ENCODE measurements around the gene EML6. TPM values are rescaled to one million over a fixed set of nuclear protein-coding genes. Genes with fewer than 3 reads are reported as not detected.
A peak's percentile ranks its signal among the peaks of the same experiment; 100 is the strongest.

Gene EML6
- polyA plus RNA-seq, 1 donor (not counting 4 experiments of a cell fraction or from before 2014, with no cell fraction given): 0.96 TPM

DNA sequence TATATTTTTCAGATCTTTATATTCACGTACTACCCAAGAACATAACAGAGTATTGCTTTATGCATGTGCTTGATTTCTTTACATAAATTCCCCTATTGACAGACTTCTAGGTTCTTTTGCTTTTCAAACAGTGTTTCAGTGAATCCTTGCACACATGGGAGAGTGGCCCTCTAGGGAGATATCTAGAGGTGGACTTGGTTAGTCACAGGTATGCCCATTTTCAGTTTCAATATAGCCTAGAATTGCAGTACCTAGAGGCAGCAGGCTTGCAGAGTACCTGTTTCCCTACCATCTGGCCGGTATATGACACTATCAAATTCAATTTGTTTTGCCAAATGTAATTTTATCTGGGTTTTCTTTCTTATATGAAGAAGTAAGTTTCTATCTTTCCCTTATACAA is 36.8 kb downstream of the EML6 start:
- H3K9me1 ChIP-seq (ENCODE audit: control insufficient read depth, extremely low read depth, insufficient read depth, low read length): no peaks in the 10 kb centered on the region
- dilution Hi-C loops (cut with MboI; ENCODE audit: extremely low pct_ligation_motif_present, low sequenced_read_pairs): no loop called here
- no peak overlapping the region for H3K27ac ChIP-seq (ENCODE audit: control insufficient read depth, insufficient read depth, low read length)
- no peak for FAIRE-seq
- DNase-seq (ENCODE audit: low read depth, low spot score): no peak
- no peaks in the 10 kb centered on the region for H3K79me2 ChIP-seq (ENCODE audit: control insufficient read depth, insufficient read depth, low read length)
- H3K4me3 ChIP-seq (ENCODE audit: control insufficient read depth in 2 of 3, extremely low read depth in 1 of 3, insufficient read depth in 2 of 3, low read depth in 1 of 3, low read length in 3 of 3): no peak overlapping the region
- TF ChIP-seq, protein P1, sequence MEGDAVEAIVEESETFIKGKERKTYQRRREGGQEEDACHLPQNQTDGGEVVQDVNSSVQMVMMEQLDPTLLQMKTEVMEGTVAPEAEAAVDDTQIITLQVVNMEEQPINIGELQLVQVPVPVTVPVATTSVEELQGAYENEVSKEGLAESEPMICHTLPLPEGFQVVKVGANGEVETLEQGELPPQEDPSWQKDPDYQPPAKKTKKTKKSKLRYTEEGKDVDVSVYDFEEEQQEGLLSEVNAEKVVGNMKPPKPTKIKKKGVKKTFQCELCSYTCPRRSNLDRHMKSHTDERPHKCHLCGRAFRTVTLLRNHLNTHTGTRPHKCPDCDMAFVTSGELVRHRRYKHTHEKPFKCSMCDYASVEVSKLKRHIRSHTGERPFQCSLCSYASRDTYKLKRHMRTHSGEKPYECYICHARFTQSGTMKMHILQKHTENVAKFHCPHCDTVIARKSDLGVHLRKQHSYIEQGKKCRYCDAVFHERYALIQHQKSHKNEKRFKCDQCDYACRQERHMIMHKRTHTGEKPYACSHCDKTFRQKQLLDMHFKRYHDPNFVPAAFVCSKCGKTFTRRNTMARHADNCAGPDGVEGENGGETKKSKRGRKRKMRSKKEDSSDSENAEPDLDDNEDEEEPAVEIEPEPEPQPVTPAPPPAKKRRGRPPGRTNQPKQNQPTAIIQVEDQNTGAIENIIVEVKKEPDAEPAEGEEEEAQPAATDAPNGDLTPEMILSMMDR (optimal IDR thresholded peaks at IDR 0.05 in 1 of 3, IDR thresholded peaks at IDR 0.05 in 1 of 3, conservative IDR thresholded peaks at IDR 0.05 in 1 of 3; ENCODE audit: extremely low read depth in 1 of 3, insufficient read depth in 2 of 3, low read length in 3 of 3): no peak
- TF ChIP-seq EZH2 (IDR thresholded peaks at IDR 0.05; ENCODE audit: low read length): no peak
- no peak overlapping the region for H2AFZ ChIP-seq (ENCODE audit: control insufficient read depth, low read length)
- H3K9ac ChIP-seq (ENCODE audit: control insufficient read depth, extremely low read depth, insufficient read depth, low read length): no peak overlapping the region
- H3K36me3 ChIP-seq (ENCODE audit: control insufficient read depth in 2 of 2, extremely low read depth in 1 of 2, insufficient read depth in 2 of 2, low read length in 2 of 2): no peaks in the 10 kb centered on the region
- no peaks in the 10 kb centered on the region for H4K20me1 ChIP-seq (ENCODE audit: control insufficient read depth, extremely low read depth, insufficient read depth, low read length)
- peaks cover 26% of the 10 kb centered on the region for H3K4me1 ChIP-seq (ENCODE audit: control insufficient read depth, extremely low read depth, insufficient read depth, low read length)
- no peaks in the 10 kb centered on the region for H3K27me3 ChIP-seq (ENCODE audit: control insufficient read depth, extremely low read depth, insufficient read depth, low read length)
- no peak overlapping the region for H3K4me2 ChIP-seq (ENCODE audit: control insufficient read depth, extremely low read depth, insufficient read depth, low read depth, low read length)
- H3K9me3 ChIP-seq (ENCODE audit: control insufficient read depth, low read depth, low read length): no peaks in the 10 kb centered on the region

DNA sequence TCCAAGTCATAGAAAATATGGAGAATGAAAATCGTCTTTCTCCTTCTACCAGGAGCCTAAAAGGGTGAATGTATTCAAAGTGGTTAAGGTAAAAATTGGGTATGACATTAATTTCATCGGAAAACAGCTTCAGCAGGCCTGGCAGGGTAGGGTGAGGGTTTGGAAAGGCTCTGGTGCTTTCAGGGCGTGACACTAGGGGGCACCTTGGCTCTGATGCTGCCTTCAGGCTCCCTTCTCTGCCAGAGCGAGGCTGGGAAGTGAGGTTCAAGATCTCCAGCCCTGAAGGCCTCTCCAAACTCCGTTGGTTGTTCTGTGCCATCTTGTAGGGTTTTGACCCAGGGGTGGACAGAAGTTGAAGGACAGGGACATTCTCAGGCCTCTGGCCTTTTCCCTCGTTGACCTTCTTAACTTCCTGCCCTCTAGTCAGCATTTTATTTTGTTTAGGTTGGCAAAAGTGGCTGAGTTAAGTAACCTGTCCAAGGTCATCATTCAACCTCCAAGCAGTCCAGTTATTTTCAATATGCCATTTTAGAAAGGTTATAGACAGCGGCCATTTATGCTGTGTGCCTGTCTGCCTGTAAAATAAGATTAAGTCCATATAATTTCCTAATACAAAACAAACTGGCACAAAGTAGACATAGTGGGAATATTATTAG is 40.3 kb downstream of the EML6 start:
- DNase-seq (ENCODE audit: low read depth, low spot score) (no peak), FAIRE-seq (peak; percentile 32)
- Histone ChIP-seq H3K36me3 (ENCODE audit: control insufficient read depth in 2 of 2, extremely low read depth in 1 of 2, insufficient read depth in 2 of 2, low read length in 2 of 2) (no peaks in the 10 kb centered on the region), H3K9me3 (ENCODE audit: control insufficient read depth, low read depth, low read length) (no peaks in the 10 kb centered on the region), H3K27ac (ENCODE audit: control insufficient read depth, insufficient read depth, low read length) (no peak overlapping the region), H2AFZ (ENCODE audit: control insufficient read depth, low read length) (no peak overlapping the region), H3K4me2 (ENCODE audit: control insufficient read depth, extremely low read depth, insufficient read depth, low read depth, low read length) (no peak overlapping the region), H3K4me1 (ENCODE audit: control insufficient read depth, extremely low read depth, insufficient read depth, low read length) (peaks cover 25% of the 10 kb centered on the region), H3K4me3 (ENCODE audit: control insufficient read depth in 2 of 3, extremely low read depth in 1 of 3, insufficient read depth in 2 of 3, low read depth in 1 of 3, low read length in 3 of 3) (no peak overlapping the region), H3K79me2 (ENCODE audit: control insufficient read depth, insufficient read depth, low read length) (no peaks in the 10 kb centered on the region), H3K27me3 (ENCODE audit: control insufficient read depth, extremely low read depth, insufficient read depth, low read length) (no peaks in the 10 kb centered on the region), H3K9ac (ENCODE audit: control insufficient read depth, extremely low read depth, insufficient read depth, low read length) (no peak overlapping the region), H4K20me1 (ENCODE audit: control insufficient read depth, extremely low read depth, insufficient read depth, low read length) (no peaks in the 10 kb centered on the region), H3K9me1 (ENCODE audit: control insufficient read depth, extremely low read depth, insufficient read depth, low read length) (no peaks in the 10 kb centered on the region)
- TF ChIP-seq, protein P1 (optimal IDR thresholded peaks at IDR 0.05 in 1 of 3, IDR thresholded peaks at IDR 0.05 in 1 of 3, conservative IDR thresholded peaks at IDR 0.05 in 1 of 3; ENCODE audit: extremely low read depth in 1 of 3, insufficient read depth in 2 of 3, low read length in 3 of 3): peak; percentile 57 to 88 (median 70)
- no peak for TF ChIP-seq EZH2 (IDR thresholded peaks at IDR 0.05; ENCODE audit: low read length)
- dilution Hi-C loops (cut with MboI; ENCODE audit: extremely low pct_ligation_motif_present, low sequenced_read_pairs): no loop called here

Data from keratinocyte (primary cell).